Esophagus muscularis mucosa (tissue), 4 donors: ENCODE results near the gene CEP290. TPM values are rescaled to one million over a fixed set of nuclear protein-coding genes. Genes with fewer than 3 reads are reported as not detected.

Experiments used
- DNase-seq: peaks from one replicate; pipeline ENCODE4 v3.0.0-alpha.2; 2017; ENCODE audit errors: extremely low spot score
- H3K27ac ChIP-seq, 4 donors: fragments of 200-600 bp; sonication (generic); replicated peaks in 1 of 4; 1 replicate in 3 of 4; 2 replicates in 1 of 4; pipeline ENCODE4 v1.5.1; 2016 to 2019; ENCODE audit warnings: mild to moderate bottlenecking in 1 of 4
- H3K27me3 ChIP-seq, 4 donors: fragments of 200-600 bp; sonication (generic); one replicate each; pipeline versions ENCODE4 v1.5.1 to v1.6.0; 2016 to 2019
- H3K36me3 ChIP-seq, 4 donors: fragments of 200-600 bp; sonication (generic); one replicate each; pipeline ENCODE4 v1.5.1; 2016 to 2019
- H3K4me1 ChIP-seq, 4 donors: fragments of 200-600 bp; sonication (generic); one replicate each; pipeline ENCODE4 v1.5.1; 2016 to 2019
- H3K4me3 ChIP-seq, 4 donors: fragments of 200-600 bp; sonication (generic); 1 replicate in 2 of 4; 2 replicates in 2 of 4; pipeline ENCODE4 v1.5.1; 2016 to 2019; ENCODE audit warnings: mild to moderate bottlenecking in 4 of 4, moderate library complexity in 1 of 4
- H3K9me3 ChIP-seq, 4 donors: fragments of 200-600 bp; sonication (generic); 1 replicate in 3 of 4; 2 replicates in 1 of 4; pipeline ENCODE4 v1.5.1; 2016 to 2019
- EP300 ChIP-seq: sonication (generic); formaldehyde crosslinking; IDR thresholded peaks from one replicate; pipeline ENCODE4 v1.6.1; 2017; ENCODE audit warnings: antibody characterized with exemption
- POLR2A ChIP-seq: fragments of 450-650 bp; IDR thresholded peaks from one replicate; pipeline ENCODE4 v1.6.1; 2017; ENCODE audit warnings: antibody characterized with exemption, moderate library complexity, mild to moderate bottlenecking, low read depth
- POLR2AphosphoS5 ChIP-seq, 2 donors: sonication (generic); formaldehyde crosslinking; IDR thresholded peaks; one replicate each; pipeline ENCODE4 v1.6.1; 2017; ENCODE audit warnings: antibody characterized with exemption in 2 of 2
- WGBS: methylation state at CpG from one replicate; pipeline ENCODE4 v1.1.5; 2018; 5-methylcytosine and 5-hydroxymethylcytosine counted together
- intact Hi-C: fragments of 100-400 bp; cut with DNase I; formaldehyde crosslinking; loops from one replicate; pipeline ENCODE4 v1.15.1; 2023
- total RNA-seq, 4 donors: library from RNA; depleted of rRNA; stranded (reverse); fragments of >200 nt; gene quantifications; one replicate each; pipeline versions ENCODE4 v1.1.0 to v1.2.1, GENCODE V29; 2016
- TF ChIP-seq, protein P1 (sequence below), 3 experiments: fragments of 200-600 bp in 2 of 3; fragments of 450-650 bp in 1 of 3; sonication (generic) in 2 of 3; IDR thresholded peaks; one replicate each; pipeline ENCODE4 v1.5.1; 2017 to 2019; ENCODE audit warnings: antibody characterized with exemption in 3 of 3, mild to moderate bottlenecking in 2 of 3, moderate library complexity in 1 of 3

Gene CEP290
- total RNA-seq, 4 donors from 2014 or later = 8.1 to 18.1 (median 13.6) TPM

DNA sequence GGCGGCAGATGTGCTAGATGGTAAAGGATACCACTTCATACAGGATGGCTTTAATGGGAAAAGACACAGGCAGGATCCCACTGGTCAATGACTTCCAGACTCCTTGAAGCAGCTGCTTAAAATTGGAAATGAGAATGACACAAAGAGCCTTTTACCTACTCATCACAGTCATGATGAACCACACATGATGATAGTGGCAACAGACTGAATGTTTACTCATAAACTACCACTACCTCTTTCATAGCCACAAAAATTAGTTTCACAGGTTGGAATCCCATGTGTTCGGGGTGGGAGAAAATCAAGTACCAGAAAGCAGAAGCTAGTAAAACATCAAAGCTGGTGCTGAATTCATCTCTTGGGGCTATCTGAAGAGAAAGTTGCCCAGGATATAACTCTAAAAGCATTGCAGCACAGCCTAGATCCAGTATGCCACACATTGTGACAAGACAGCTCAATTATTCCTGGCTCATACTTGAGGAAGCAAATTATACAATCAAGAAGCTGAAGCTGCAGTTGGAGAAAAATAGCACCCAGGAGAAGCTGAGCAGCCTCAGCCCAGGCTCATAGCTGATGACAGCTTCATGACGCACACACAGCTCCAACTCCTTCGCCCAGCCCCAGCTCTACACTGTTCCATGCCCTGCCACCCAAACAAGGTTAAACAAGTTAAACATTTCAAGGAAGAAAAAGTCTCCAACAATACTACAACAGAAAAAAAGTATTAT, 83.7 kb downstream of the CEP290 start:
- Histone ChIP-seq H3K9me3 (no peaks in the 10 kb centered on the region), H3K27me3 (no peaks in the 10 kb centered on the region), H3K27ac (peak overlapping the region in 1 of 4 donors; percentile 42), H3K4me3 (no peak overlapping the region), H3K36me3 (peaks cover 11 to 46% (median 18%) of the 10 kb centered on the region in 4 donors), H3K4me1 (no peaks in the 10 kb centered on the region)
- DNase-seq = no peak
- intact Hi-C loops = no loop called here
- WGBS = 93% methylated on average over 4 of the region's 4 CpGs
- no peak for TF ChIP-seq POLR2AphosphoS5 (IDR thresholded peaks at IDR 0.05)
- TF ChIP-seq EP300 = no peak
- TF ChIP-seq, protein P1, sequence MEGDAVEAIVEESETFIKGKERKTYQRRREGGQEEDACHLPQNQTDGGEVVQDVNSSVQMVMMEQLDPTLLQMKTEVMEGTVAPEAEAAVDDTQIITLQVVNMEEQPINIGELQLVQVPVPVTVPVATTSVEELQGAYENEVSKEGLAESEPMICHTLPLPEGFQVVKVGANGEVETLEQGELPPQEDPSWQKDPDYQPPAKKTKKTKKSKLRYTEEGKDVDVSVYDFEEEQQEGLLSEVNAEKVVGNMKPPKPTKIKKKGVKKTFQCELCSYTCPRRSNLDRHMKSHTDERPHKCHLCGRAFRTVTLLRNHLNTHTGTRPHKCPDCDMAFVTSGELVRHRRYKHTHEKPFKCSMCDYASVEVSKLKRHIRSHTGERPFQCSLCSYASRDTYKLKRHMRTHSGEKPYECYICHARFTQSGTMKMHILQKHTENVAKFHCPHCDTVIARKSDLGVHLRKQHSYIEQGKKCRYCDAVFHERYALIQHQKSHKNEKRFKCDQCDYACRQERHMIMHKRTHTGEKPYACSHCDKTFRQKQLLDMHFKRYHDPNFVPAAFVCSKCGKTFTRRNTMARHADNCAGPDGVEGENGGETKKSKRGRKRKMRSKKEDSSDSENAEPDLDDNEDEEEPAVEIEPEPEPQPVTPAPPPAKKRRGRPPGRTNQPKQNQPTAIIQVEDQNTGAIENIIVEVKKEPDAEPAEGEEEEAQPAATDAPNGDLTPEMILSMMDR (IDR thresholded peaks at IDR 0.05) = no peak
- no peak for TF ChIP-seq POLR2A

DNA sequence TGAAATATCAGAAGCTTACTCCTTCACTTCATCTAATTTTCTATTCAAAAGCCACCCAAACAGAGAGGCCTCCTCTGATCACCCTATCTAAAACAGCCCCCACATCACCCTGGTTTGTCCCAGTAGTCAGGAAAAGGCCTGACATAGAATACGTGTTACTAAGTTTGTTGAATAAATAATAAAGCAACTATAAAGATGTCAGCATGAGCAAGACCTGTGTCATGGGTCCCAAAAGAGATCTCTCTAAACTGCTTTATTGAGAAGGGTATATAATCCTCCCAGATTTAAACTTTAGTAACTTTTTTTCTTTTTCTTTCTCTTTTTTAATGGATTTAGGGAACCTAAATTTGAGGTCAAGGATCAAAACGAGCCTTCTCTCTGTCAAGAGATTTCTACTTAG, 85.3 kb downstream of the CEP290 start:
- TF ChIP-seq POLR2AphosphoS5 (IDR thresholded peaks at IDR 0.05) (no peak), EP300 (no peak)
- 90% methylated on average over 2 of the region's 2 CpGs for WGBS
- Histone ChIP-seq H3K27me3 (no peaks in the 10 kb centered on the region), H3K4me1 (no peaks in the 10 kb centered on the region), H3K36me3 (peaks cover 7 to 51% (median 15%) of the 10 kb centered on the region in 4 donors), H3K27ac (no peak overlapping the region), H3K9me3 (no peaks in the 10 kb centered on the region), H3K4me3 (no peak overlapping the region)
- DNase-seq = no peak
- intact Hi-C loops = no loop called here

DNA sequence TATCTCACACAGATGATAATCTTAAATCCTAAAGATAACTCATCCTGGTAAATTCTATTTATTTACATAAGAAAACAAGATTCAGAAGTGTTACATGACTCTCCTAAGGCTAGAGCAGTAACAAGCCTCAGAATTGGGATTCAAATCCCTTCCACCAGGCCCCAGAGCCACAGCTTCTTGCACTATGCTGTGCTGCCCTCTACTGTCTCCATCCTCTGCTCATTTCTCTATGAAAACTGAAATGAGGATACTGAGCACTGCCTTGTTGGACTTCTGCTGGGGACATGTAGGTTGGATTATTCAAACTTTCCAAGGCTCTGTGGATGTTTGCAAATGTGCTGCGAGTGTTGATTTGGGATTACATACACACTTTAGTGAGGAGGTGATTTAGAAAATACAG, 89.2 kb downstream of the CEP290 start:
- Histone ChIP-seq H3K9me3 (no peaks in the 10 kb centered on the region), H3K27me3 (no peaks in the 10 kb centered on the region), H3K4me3 (no peak overlapping the region), H3K36me3 (peaks cover 21 to 62% (median 35%) of the 10 kb centered on the region in 4 donors), H3K4me1 (no peaks in the 10 kb centered on the region), H3K27ac (no peak overlapping the region)
- WGBS = 92% methylated on average over 1 of the region's 1 CpG
- no peak for DNase-seq
- intact Hi-C loops = no loop called here
- TF ChIP-seq POLR2A (no peak), EP300 (no peak), POLR2AphosphoS5 (IDR thresholded peaks at IDR 0.05) (no peak)
- TF ChIP-seq, protein P1 (IDR thresholded peaks at IDR 0.05) = peak in 1 of 3 experiments; percentile 33

DNA sequence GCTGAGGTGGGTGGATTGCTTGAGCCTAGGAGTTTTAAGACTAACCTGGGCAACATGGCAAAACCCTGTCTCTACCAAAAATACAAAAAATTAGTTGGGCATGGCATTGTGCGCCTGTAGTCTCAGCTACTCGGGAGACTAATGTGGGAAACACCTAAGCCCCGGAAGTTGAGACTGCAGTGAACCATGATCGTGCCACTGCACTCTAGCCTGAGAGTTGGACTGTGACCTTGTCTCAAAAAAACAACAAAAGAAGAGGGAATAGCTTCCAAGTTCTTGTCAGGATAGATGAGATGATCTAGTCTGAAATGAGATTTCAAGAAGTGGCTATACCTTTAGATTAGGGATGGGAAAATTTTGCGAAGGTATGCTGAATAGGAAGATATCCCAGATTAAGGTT, 97.9 kb downstream of the CEP290 start:
- TF ChIP-seq EP300 (no peak), POLR2AphosphoS5 (IDR thresholded peaks at IDR 0.05) (no peak), POLR2A (no peak)
- TF ChIP-seq, protein P1 (IDR thresholded peaks at IDR 0.05) = no peak
- Histone ChIP-seq H3K36me3 (peaks cover 34 to 57% (median 51%) of the 10 kb centered on the region in 4 donors), H3K9me3 (no peaks in the 10 kb centered on the region), H3K4me1 (peaks cover 0 to 19% (median 18%) of the 10 kb centered on the region in 4 donors), H3K27ac (no peak overlapping the region), H3K27me3 (no peaks in the 10 kb centered on the region), H3K4me3 (no peak overlapping the region)
- DNase-seq = no peak
- intact Hi-C loops = no loop called here
- WGBS = over 99% methylated on average over 5 of the region's 5 CpGs

DNA sequence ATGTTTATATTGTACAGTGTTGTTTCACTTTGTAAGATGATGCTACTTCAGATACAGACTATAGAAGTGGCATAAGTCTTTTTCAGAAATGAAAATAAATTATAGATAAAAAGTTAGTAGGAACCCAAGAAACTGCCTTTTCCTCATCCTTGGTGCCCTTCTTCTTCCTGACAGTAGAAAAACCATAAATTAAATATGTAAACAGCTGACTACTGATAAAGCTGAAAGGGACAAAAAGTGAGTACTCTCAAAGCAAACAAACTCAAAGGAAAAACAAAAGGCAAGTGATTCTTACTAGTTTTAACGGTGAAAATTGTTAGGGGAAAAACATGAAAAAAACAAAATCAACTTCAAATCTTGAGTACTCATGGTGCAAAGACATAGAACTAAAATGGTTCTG, 104.1 kb downstream of the CEP290 start:
- Histone ChIP-seq H3K9me3 (no peaks in the 10 kb centered on the region), H3K27ac (no peak overlapping the region), H3K27me3 (no peaks in the 10 kb centered on the region), H3K4me3 (no peak overlapping the region), H3K4me1 (peaks cover 12 to 57% (median 54%) of the 10 kb centered on the region in 4 donors), H3K36me3 (no peaks in the 10 kb centered on the region)
- TF ChIP-seq POLR2A (no peak), EP300 (no peak), POLR2AphosphoS5 (IDR thresholded peaks at IDR 0.05) (no peak)
- TF ChIP-seq, protein P1 (IDR thresholded peaks at IDR 0.05) = no peak
- DNase-seq = no peak
- 81% methylated on average over 1 of the region's 1 CpG for WGBS
- intact Hi-C loops = no loop called here
